Measurements from ENCODE around the gene ZNF436.

GRCh38 chr1:23369335-23370013, at the start of gene ZNF436:
- TF ChIP-seq GATA3 (IDR thresholded peaks at IDR 0.05; ENCODE audit: low read depth, low read length): no peak
- no peak for TF ChIP-seq GATA2 (IDR thresholded peaks at IDR 0.05; ENCODE audit: low read depth, low read length)

All from SH-SY5Y (cell line).